ENCODE results near the gene CENPE.

The CENPE gene

DNA sequence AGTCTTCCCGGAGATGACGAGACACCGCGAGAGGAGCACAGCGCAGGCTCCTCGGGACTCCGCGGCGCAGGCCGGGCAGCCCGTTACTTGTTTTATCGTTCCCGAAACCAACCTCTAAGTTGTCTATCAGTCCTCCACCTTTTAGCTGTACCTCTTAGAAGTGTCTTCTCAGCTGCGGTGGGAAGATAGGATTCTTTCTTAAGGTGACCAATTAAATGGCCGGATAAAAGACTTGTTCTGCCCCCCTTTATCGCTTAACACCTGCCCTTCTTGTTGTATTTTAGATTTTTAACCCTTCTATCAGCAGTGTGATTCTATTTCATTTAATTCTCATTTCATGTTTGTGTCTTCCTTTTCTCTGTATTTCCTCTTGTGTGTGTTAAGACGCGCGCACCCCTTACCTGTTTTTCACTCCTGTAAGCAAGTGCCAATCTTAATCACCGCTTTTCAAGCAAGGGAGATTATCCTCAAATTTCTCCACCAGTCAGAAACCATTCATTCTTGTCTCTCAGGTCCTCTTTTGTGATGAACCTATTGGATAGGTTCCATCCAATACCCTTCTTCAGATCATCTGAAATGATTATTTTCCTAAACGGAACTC is 121.3 kb downstream of the CENPE start, which contains the start of gene SLC9B2:
Gene SLC9B2 (minus strand): TSS at position 15 of the 601 bp plus-strand sequence. CDS start 9,211 bp downstream, outside the sequence.
- peaks cover 20% of the 10 kb centered on the region for H3K27me3 Mint-ChIP-seq
- no peaks in the 10 kb centered on the region for H3K36me3 Mint-ChIP-seq (ENCODE audit: low read depth)
- intact Hi-C loops (cut with micrococcal nuclease): no loop called here
- H3K4me1 Mint-ChIP-seq (ENCODE audit: low read depth): peaks cover 26% of the 10 kb centered on the region
- peak within 1 kb of the TSS; percentile 78 for H3K4me3 Mint-ChIP-seq
- peak within 1 kb of the TSS; percentile 66 for H3K27ac Mint-ChIP-seq
- no peaks in the 10 kb centered on the region for H3K9me3 Mint-ChIP-seq

DNA sequence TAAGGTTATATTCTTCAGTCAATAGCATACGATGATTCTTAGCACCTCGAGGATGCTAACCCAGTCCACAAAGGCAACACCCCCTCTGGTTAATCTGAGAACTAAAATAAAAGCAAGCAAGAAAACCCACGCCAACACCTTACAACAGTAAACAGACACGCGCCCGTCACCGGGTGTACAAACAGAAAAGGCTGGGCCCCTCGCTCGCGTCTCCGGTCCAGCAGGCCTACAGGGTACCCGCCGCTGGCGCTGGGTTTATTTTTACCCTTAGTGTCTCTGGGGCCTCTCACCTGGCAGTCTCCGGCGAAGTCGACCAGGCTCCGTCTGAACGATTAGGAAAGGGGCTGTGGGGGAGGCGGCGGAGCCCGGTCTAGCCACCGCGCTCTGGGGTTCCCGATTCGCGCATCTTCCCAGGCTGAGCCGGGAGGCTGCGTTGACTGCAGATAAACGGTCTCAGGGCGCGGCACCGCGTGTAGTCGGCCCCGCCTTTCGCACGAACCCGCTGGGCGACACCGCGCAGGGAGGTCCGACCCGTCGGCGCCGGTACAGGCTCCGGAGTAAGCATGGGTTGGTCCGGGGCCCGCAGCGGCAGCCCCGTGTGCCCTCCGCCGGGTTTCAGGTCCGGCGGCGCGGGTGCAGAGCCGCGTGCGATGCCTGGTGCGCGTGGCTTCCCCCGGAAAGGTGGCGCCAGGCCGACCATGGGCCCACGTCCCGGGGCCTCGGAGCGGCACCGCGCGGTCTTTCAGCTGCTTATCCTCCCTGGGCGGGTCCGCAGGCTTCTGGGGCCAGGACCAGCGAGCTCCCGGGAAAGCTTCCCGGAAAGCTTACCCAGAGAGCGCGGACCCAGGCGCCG is 122.0 kb downstream of the CENPE start:
- H3K9me3 Mint-ChIP-seq: no peaks in the 10 kb centered on the region
- H3K4me1 Mint-ChIP-seq (ENCODE audit: low read depth): peaks cover 26% of the 10 kb centered on the region

DNA sequence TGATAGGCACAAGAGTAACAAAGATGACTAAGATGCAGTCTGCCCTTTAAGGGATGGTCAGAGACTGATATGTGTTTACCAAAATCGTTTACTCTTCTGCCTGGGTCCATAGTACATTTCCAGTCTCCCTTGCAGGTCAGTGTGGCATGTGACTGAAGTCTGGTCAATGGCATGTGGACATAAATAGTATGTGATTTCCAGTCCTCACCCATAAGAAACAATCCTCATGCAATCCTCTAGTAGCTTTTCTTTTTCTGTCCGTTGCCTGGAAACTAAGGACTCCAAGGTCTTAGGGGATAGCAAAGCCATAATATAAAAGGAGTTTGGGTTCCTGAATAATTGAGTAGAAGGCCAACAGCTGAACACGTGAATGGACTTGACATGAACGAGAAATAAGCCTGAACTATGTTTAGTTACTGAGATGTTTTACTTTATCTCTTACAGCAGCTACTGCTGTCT is 122.7 kb downstream of the CENPE start:
- H3K27me3 Mint-ChIP-seq: peaks cover 20% of the 10 kb centered on the region
- no peaks in the 10 kb centered on the region for H3K36me3 Mint-ChIP-seq (ENCODE audit: low read depth)
- peak overlapping the region; percentile 78 for H3K4me3 Mint-ChIP-seq
- H3K27ac Mint-ChIP-seq: peak overlapping the region; percentile 66
- no peaks in the 10 kb centered on the region for H3K9me3 Mint-ChIP-seq
- peaks cover 26% of the 10 kb centered on the region for H3K4me1 Mint-ChIP-seq (ENCODE audit: low read depth)
- intact Hi-C loops (cut with micrococcal nuclease): no loop called here

More for the DNA sequence above, 122.0 kb downstream of the CENPE start:
- no peaks in the 10 kb centered on the region for H3K36me3 Mint-ChIP-seq (ENCODE audit: low read depth)
- peaks cover 20% of the 10 kb centered on the region for H3K27me3 Mint-ChIP-seq
- intact Hi-C loops (cut with micrococcal nuclease): no loop called here
- H3K27ac Mint-ChIP-seq: peak overlapping the region; percentile 66
- peak overlapping the region; percentile 78 for H3K4me3 Mint-ChIP-seq

DNA sequence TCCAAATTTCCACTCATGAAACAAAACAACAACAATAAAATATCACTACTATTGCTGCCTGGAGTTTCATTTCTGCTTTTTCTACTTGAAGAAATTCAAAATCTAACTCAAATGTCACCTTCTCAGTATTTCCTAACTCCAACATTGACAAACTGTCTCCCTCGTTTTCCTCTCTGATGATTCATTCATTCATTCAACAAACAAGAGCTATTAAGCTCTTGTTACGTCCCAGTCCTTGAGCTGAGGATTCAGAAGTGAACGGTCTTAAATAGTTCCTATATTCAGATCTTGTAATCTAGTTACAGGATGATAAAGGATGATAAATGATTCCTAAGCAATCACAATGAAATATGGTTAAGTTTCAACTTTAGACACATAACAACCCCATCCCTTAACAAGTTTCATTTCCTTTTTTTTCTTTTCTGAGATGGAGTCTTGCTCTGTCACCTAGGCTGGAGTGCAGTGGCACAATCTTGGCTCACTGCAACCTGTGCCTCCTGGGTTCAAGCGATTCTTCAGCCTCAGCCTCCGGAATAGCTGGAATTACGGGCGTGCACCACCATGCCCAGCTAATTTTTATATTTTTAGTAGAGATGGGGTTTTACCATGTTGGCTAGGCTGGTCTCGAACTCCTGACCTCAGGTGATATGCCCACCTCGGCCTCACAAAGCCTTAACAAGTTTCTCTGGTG is 123.3 kb downstream of the CENPE start:
- Mint-ChIP-seq H3K4me3 (no peak overlapping the region), H3K9me3 (no peaks in the 10 kb centered on the region), H3K27me3 (peaks cover 20% of the 10 kb centered on the region), H3K4me1 (ENCODE audit: low read depth) (peaks cover 26% of the 10 kb centered on the region), H3K27ac (no peak overlapping the region), H3K36me3 (ENCODE audit: low read depth) (no peaks in the 10 kb centered on the region)
- intact Hi-C loops (cut with micrococcal nuclease): no loop called here

DNA sequence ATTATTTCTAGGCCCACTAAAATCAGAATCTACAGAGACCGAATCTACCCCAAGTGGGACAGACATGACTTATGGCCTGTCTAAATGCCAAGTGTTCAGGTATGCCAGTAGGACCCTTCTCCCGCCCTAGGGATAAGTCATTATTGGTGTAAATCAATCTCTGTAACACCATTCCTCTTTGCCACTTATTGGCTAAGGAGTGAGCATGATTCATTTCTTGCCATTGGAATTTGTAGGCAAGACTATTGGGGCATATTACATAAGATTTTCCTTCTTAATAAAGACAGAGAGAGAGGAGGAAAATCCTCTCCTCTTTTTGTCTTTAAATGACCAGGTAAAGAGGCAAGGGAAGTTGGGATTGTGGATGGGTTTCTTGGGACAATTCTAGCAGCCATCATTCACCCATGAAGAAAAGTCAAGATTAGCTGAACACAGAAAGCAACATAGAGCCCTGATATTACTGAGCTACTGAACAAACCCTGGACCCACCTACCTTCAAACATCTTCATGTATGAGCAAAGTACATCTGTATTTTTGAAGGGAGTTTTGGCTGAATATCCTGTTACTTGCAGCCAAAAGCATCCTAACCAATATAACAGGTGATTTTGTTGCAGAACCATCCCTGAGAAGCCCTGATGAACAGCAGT is 124.2 kb downstream of the CENPE start:
- Mint-ChIP-seq H3K36me3 (ENCODE audit: low read depth) (no peaks in the 10 kb centered on the region), H3K4me1 (ENCODE audit: low read depth) (peaks cover 26% of the 10 kb centered on the region), H3K9me3 (no peaks in the 10 kb centered on the region), H3K4me3 (no peak overlapping the region), H3K27ac (no peak overlapping the region), H3K27me3 (peaks cover 20% of the 10 kb centered on the region)
- intact Hi-C loops (cut with micrococcal nuclease): no loop called here

DNA sequence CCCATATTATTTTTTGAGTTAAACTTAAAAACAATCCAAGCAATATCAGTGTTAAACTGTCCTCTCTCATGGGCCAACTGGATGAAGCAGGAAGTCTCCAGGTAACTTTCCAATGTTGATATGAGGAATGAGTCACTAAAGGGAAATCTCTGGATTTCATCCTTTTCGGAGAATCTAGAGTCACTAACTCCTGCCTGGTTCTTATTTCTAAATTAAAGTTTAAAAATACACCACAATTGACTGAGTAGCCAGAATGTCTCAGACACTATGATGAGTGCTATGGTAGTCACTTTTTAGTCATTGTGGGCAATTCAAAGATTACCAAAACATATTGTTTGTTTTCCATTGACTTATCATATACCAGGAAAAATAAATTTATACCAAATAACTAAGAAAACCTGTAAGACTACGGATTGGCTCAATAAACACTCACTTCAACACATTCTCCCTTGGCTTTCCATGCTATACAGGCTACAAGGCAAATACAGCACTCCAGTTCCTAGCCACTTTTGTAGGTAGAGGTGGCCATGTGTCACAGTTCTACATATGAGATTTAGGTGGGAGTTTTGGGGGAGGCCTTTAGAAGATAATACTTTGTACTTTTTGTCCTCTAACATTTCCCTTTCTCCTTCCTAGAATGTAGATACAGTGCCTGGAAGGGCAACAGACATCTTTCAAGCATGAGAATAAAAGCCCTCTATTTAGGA is 130.1 kb downstream of the CENPE start:
- no peaks in the 10 kb centered on the region for H3K36me3 Mint-ChIP-seq (ENCODE audit: low read depth)
- H3K4me1 Mint-ChIP-seq (ENCODE audit: low read depth): no peaks in the 10 kb centered on the region
- no peak overlapping the region for H3K27ac Mint-ChIP-seq
- H3K4me3 Mint-ChIP-seq: no peak overlapping the region
- intact Hi-C loops (cut with micrococcal nuclease): no loop called here
- H3K27me3 Mint-ChIP-seq: no peaks in the 10 kb centered on the region
- H3K9me3 Mint-ChIP-seq: no peaks in the 10 kb centered on the region

DNA sequence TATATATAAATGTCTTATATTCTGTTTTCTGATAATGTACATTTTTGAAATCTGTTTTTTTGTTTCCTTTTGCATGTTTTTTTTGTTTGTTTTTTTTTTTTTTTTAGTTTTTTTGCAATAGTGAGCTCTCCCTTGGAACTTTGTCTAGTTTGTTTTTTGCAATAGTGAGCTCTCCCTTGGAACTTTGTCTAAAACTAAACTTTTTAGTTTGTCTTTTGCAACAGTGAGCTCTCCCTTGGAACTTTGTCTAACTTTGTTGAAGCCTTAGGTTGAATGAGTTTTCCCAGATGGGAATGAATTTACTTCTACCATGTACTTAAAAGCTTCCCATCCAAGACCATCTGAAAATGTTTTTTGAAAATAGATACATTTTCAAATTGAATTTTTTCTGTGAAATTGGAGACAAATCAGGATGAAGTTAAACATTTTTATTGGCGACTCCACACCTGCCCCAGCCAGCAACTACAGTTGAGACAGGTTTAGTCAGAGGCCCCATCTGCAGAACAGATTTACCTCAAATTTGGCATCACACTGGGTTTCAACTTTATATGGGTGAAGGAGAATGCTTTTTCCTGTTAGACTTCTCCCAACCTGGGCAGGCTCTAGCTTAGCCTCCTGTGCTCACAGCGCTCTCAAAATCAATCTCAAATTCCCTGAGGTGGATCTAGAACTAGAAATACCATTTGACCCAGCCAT is 137.5 kb downstream of the CENPE start:
- intact Hi-C loops (cut with micrococcal nuclease): no loop called here
- Mint-ChIP-seq H3K36me3 (ENCODE audit: low read depth) (no peaks in the 10 kb centered on the region), H3K27me3 (no peaks in the 10 kb centered on the region), H3K4me1 (ENCODE audit: low read depth) (peaks cover 5% of the 10 kb centered on the region), H3K9me3 (no peaks in the 10 kb centered on the region), H3K27ac (no peak overlapping the region), H3K4me3 (no peak overlapping the region)

All from dendritic cell treated with granulocyte-macrophage colony-stimulating factor and Interleukin-4, amounts not matched to agents 40 ng/mL and 50 ng/mL, for 4 days (primary cell).